Mesenchymal stem cell (in vitro differentiated cells and primary cell): ENCODE data around the gene KRTAP1-5. TPM values are rescaled to one million over a fixed set of nuclear protein-coding genes. Genes with fewer than 3 reads are reported as not detected.

ENCODE experiments used
- DNase-seq: peaks from one replicate; pipeline ENCODE4 v3.0.0-alpha.2; 2013
- H2AFZ ChIP-seq: one replicate; pipeline ENCODE4 v1.6.1; 2013; ENCODE audit warnings: low read depth, mild to moderate bottlenecking, control low read depth, inconsistent platforms, low read length, moderate library complexity
- H2AK5ac ChIP-seq: 2 replicates; pipeline ENCODE4 v1.6.1; 2013; ENCODE audit warnings: low read length, moderate library complexity, mild to moderate bottlenecking, inconsistent platforms; ENCODE audit not compliant: severe bottlenecking
- H2BK120ac ChIP-seq: one replicate; pipeline ENCODE4 v1.6.1; 2013; ENCODE audit warnings: low read depth, mild to moderate bottlenecking, inconsistent platforms, low read length, moderate library complexity
- H2BK12ac ChIP-seq, 2 experiments: one replicate each; pipeline ENCODE4 v1.6.1; 2013; ENCODE audit warnings: inconsistent platforms in 2 of 2, low read length in 2 of 2, mild to moderate bottlenecking in 2 of 2, moderate library complexity in 2 of 2, control low read depth in 1 of 2
- H2BK15ac ChIP-seq: one replicate; pipeline ENCODE4 v1.6.1; 2013; ENCODE audit warnings: mild to moderate bottlenecking, low read depth, inconsistent platforms; ENCODE audit not compliant: poor library complexity, severe bottlenecking
- H2BK5ac ChIP-seq: 2 replicates; pipeline ENCODE4 v1.6.1; 2013; ENCODE audit warnings: low read depth, mild to moderate bottlenecking, low read length, control low read depth, inconsistent platforms; ENCODE audit not compliant: poor library complexity, severe bottlenecking
- H3K14ac ChIP-seq, 2 experiments: one replicate each; pipeline ENCODE4 v1.6.1; 2013; ENCODE audit warnings: inconsistent platforms in 2 of 2, low read length in 2 of 2, control low read depth in 1 of 2, mild to moderate bottlenecking in 1 of 2, moderate library complexity in 1 of 2
- H3K18ac ChIP-seq, 2 experiments: one replicate each; pipeline ENCODE4 v1.6.1; 2013; ENCODE audit warnings: inconsistent platforms in 2 of 2, low read length in 2 of 2, control low read depth in 1 of 2, low read depth in 1 of 2, mild to moderate bottlenecking in 1 of 2
- H3K23ac ChIP-seq, 2 experiments: one replicate each; pipeline ENCODE4 v1.6.1; 2013; ENCODE audit warnings: inconsistent platforms in 2 of 2, low read length in 2 of 2, mild to moderate bottlenecking in 2 of 2, moderate library complexity in 2 of 2, control low read depth in 1 of 2
- H3K27ac ChIP-seq: 2 replicates; pipeline ENCODE4 v1.5.1; 2013; ENCODE audit warnings: mild to moderate bottlenecking, moderate library complexity, low read length, control low read depth, inconsistent platforms; ENCODE audit not compliant: poor library complexity, severe bottlenecking
- H3K27me3 ChIP-seq, 2 experiments: 2 replicates each; pipeline versions ENCODE4 v1.6.1 to v1.7.0; 2013; ENCODE audit warnings: low read length in 2 of 2, mild to moderate bottlenecking in 2 of 2, moderate library complexity in 2 of 2, control low read depth in 1 of 2, inconsistent platforms in 1 of 2; ENCODE audit not compliant: control insufficient read depth in 1 of 2, insufficient read depth in 1 of 2
- H3K36me3 ChIP-seq, 2 experiments: 2 replicates each; pipeline versions ENCODE4 v1.6.1 to v1.7.0; 2013; ENCODE audit warnings: low read length in 2 of 2, control low read depth in 1 of 2, inconsistent platforms in 1 of 2, low read depth in 1 of 2, mild to moderate bottlenecking in 1 of 2; ENCODE audit not compliant: insufficient read depth in 2 of 2, control insufficient read depth in 1 of 2
- H3K4ac ChIP-seq, 2 experiments: one replicate each; pipeline ENCODE4 v1.6.1; 2013; ENCODE audit warnings: inconsistent platforms in 2 of 2, low read length in 2 of 2, mild to moderate bottlenecking in 2 of 2, moderate library complexity in 2 of 2, control low read depth in 1 of 2, low read depth in 1 of 2
- H3K4me1 ChIP-seq: 2 replicates; pipeline ENCODE4 v1.6.1; 2013; ENCODE audit warnings: low read depth, low read length, control low read depth; ENCODE audit not compliant: control insufficient read depth, insufficient read depth
- H3K4me2 ChIP-seq: 2 replicates; pipeline ENCODE4 v1.6.1; 2013; ENCODE audit warnings: low read length, mild to moderate bottlenecking, inconsistent platforms; ENCODE audit not compliant: poor library complexity, severe bottlenecking
- H3K4me3 ChIP-seq, 2 experiments: 2 replicates each; pipeline versions ENCODE4 v1.5.1 to v1.7.0; 2013; ENCODE audit warnings: low read length in 2 of 2, mild to moderate bottlenecking in 2 of 2, control low read depth in 1 of 2, low read depth in 1 of 2; ENCODE audit not compliant: insufficient read depth in 1 of 2
- H3K79me1 ChIP-seq: replicated peaks from 2 replicates; pipeline ENCODE4 v1.6.1; 2013; ENCODE audit warnings: mild to moderate bottlenecking, control low read depth, low read length, inconsistent platforms; ENCODE audit not compliant: poor library complexity, severe bottlenecking
- H3K9ac ChIP-seq: 2 replicates; pipeline ENCODE4 v1.7.0; 2013; ENCODE audit warnings: mild to moderate bottlenecking, low read length, moderate library complexity
- H3K9me3 ChIP-seq: 2 replicates; pipeline ENCODE4 v1.7.0; 2013; ENCODE audit warnings: mild to moderate bottlenecking, low read length; ENCODE audit not compliant: control insufficient read depth
- H4K8ac ChIP-seq: one replicate; pipeline ENCODE4 v1.6.1; 2013; ENCODE audit warnings: inconsistent platforms, mild to moderate bottlenecking, low read length, moderate library complexity
- H4K91ac ChIP-seq: one replicate; pipeline ENCODE4 v1.6.1; 2013; ENCODE audit warnings: mild to moderate bottlenecking, low read length, inconsistent platforms
- WGBS: methylation state at CpG from one replicate; pipeline ENCODE4 v1.1.7; 2013; ENCODE audit warnings: mixed read lengths; 5-methylcytosine and 5-hydroxymethylcytosine counted together
- polyA plus RNA-seq, 2 experiments: library from polyadenylated mRNA; stranded (reverse); fragments of 200-250 nt; gene quantifications; one replicate each; pipeline ENCODE4 v1.2.3, GENCODE V29; 2013

KRTAP1-5 gene
- 0.04 TPM for polyA plus RNA-seq (2013, experiment 1 of 2)
- 0.03 TPM for polyA plus RNA-seq (2013, experiment 2 of 2)

DNA sequence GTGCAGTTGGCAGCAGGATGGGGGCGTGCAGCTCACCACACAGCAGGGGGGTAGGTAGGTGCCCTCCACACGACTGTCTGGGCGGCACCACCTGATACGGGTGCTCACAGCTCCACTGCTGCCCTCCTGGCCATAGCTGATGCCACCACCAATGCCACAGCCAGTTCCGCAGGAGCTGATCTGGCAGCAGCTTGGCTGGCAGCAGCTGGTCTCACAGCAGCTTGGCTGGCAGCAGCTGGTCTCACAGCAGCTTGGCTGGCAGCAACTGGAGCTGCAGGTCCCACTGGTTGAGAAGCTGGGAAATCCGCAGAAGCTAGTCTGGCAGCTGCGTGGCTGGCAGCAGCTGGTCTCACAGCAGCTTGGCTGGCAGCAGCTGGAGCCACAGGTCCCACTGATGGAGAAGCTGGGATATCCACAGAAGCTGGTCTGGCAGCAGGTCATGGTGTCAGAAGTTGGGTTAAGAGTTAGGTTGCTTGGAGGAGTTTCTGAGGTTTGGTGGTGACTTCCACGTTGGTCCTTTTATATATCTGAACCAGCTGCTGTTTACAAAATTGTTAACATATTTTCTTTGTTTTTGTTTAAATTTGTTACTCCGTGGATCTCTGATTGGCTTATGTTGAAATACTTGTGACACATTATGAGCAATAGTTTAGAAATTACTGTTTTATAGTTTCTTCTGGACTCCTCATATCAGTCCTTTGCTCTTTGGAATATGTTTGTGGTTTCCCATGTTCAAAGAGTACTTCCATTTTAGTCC lies at the start of gene KRTAP1-5:
Gene KRTAP1-5, minus strand, starts transcription at position 494 of the 757 bp plus-strand sequence. Its CDS starts 53 bp downstream, at position 441.
- Histone ChIP-seq H3K23ac (peak within 1 kb of the TSS in 1 of 2 experiments; percentile 77), H2BK12ac (no peak within 1 kb of the TSS), H3K4me3 (no peak within 1 kb of the TSS), H3K4me1 (peaks cover 3% of the 10 kb centered on the region), H3K79me1 (no peaks in the 10 kb centered on the region), H3K14ac (peak within 1 kb of the TSS in 1 of 2 experiments; percentile 87), H2AFZ (no peak within 1 kb of the TSS), H4K8ac (no peak within 1 kb of the TSS), H2BK15ac (no peak within 1 kb of the TSS), H3K4ac (no peak within 1 kb of the TSS), H3K36me3 (no peaks in the 10 kb centered on the region), H4K91ac (no peak within 1 kb of the TSS), H3K18ac (peak within 1 kb of the TSS in 1 of 2 experiments; percentile 68), H2BK5ac (no peak within 1 kb of the TSS), H3K4me2 (no peak within 1 kb of the TSS), H3K9ac (peak within 1 kb of the TSS; percentile 13), H2BK120ac (no peak within 1 kb of the TSS), H3K27me3 (no peaks in the 10 kb centered on the region), H3K27ac (no peak within 1 kb of the TSS), H2AK5ac (no peak within 1 kb of the TSS), H3K9me3 (no peaks in the 10 kb centered on the region)
- 97% methylated on average over 7 of the region's 9 CpGs for WGBS
- peak; percentile 30 for DNase-seq

GRCh38 chr17:41076788-41077187 lies 49.8 kb upstream of the KRTAP1-5 start:
- H3K14ac ChIP-seq, result no peak overlapping the region
- no peak overlapping the region for H3K4ac ChIP-seq
- H3K36me3 ChIP-seq, result no peaks in the 10 kb centered on the region
- no peak overlapping the region for H3K23ac ChIP-seq
- H4K8ac ChIP-seq, result no peak overlapping the region
- no peaks in the 10 kb centered on the region for H3K27me3 ChIP-seq
- H3K4me3 ChIP-seq, result no peak overlapping the region
- no peak overlapping the region for H3K27ac ChIP-seq
- H2AK5ac ChIP-seq, result no peak overlapping the region
- no peak overlapping the region for H2BK15ac ChIP-seq
- H3K4me1 ChIP-seq, result peaks cover 3% of the 10 kb centered on the region
- H3K79me1 ChIP-seq, result no peaks in the 10 kb centered on the region
- no peak overlapping the region for H3K9ac ChIP-seq
- H3K18ac ChIP-seq, result no peak overlapping the region
- H3K4me2 ChIP-seq, result no peak overlapping the region
- no peak overlapping the region for H2BK12ac ChIP-seq
- H4K91ac ChIP-seq, result no peak overlapping the region
- H2BK120ac ChIP-seq, result no peak overlapping the region
- no peak for DNase-seq
- H2BK5ac ChIP-seq, result no peak overlapping the region
- H3K9me3 ChIP-seq, result no peaks in the 10 kb centered on the region
- no peak overlapping the region for H2AFZ ChIP-seq

- Histone ChIP-seq H2BK120ac (no peak overlapping the region), H3K9ac (no peak overlapping the region), H3K4ac (no peak overlapping the region), H3K27ac (no peak overlapping the region), H3K23ac (no peak overlapping the region), H2BK12ac (no peak overlapping the region), H4K8ac (no peak overlapping the region), H2BK15ac (no peak overlapping the region), H3K4me3 (no peak overlapping the region), H2AK5ac (no peak overlapping the region), H3K4me1 (peaks cover 3% of the 10 kb centered on the region), H3K36me3 (no peaks in the 10 kb centered on the region), H3K4me2 (no peak overlapping the region), H3K18ac (no peak overlapping the region), H4K91ac (no peak overlapping the region), H3K79me1 (no peaks in the 10 kb centered on the region), H3K27me3 (no peaks in the 10 kb centered on the region), H2BK5ac (no peak overlapping the region), H2AFZ (no peak overlapping the region), H3K14ac (no peak overlapping the region), H3K9me3 (no peaks in the 10 kb centered on the region)
- WGBS, result 86% methylated on average over 2 of the region's 2 CpGs
- DNase-seq, result no peak
Measured at GRCh38 chr17:41073676-41074075, 46.7 kb upstream of the KRTAP1-5 start.

DNA sequence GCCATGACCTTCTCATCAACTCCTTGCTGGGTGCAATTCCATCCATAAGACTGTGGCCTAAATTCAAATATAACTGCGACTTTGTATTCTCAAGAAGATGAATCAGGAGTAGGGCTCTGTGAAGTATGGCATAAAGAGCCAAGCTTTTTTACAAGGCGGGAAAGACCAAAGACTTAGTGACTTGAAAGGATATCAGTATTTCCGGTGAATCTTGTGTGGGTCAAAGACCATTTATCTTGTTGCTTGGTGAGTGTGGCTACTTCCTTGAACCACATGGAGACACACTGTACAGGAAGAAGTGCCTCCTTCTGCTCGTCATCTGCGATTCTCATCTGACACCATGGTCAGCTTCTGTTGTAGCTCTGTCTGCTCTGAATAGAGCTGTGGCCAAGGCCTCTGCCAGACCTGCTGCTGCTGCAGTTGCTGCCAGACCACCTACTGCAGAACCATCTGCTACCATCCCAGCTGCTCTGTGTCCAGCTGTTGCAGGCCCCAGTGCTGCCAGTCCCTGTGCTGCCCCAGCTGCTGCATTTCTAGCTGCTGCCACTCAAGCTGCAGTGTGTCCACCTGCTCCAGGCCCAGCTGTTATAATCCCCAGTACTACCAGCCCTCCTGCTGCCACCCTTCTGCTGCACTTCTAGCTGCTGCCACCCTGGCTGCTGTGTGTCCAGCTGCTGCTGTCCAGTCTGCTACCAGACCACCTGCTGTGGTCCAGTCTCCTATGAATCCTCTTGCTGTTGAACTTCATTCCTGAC lies 44.8 kb upstream of the KRTAP1-5 start:
- Histone ChIP-seq H2BK15ac (no peak overlapping the region), H3K4me1 (peaks cover 3% of the 10 kb centered on the region), H3K23ac (no peak overlapping the region), H2BK5ac (no peak overlapping the region), H3K18ac (no peak overlapping the region), H3K27me3 (no peaks in the 10 kb centered on the region), H2AK5ac (no peak overlapping the region), H3K9ac (no peak overlapping the region), H3K4me2 (no peak overlapping the region), H2BK120ac (no peak overlapping the region), H3K4ac (no peak overlapping the region), H4K8ac (no peak overlapping the region), H3K79me1 (no peaks in the 10 kb centered on the region), H3K9me3 (no peaks in the 10 kb centered on the region), H2BK12ac (no peak overlapping the region), H3K4me3 (no peak overlapping the region), H3K36me3 (no peaks in the 10 kb centered on the region), H3K14ac (peak overlapping the region in 1 of 2 experiments; percentile 73), H4K91ac (no peak overlapping the region), H3K27ac (no peak overlapping the region), H2AFZ (no peak overlapping the region)
- WGBS, result 99% methylated on average over 5 of the region's 5 CpGs
- no peak for DNase-seq
